ENCODE measurements around the gene ROBO1. TPM values are rescaled to one million over a fixed set of nuclear protein-coding genes. Genes with fewer than 3 reads are reported as not detected.

Gene ROBO1
- total RNA-seq, 1 donor from 2014 or later = 43.7 TPM

- TF ChIP-seq CTCF (IDR thresholded peaks at IDR 0.05) = no peak
- no peak overlapping the region for H3K27ac Mint-ChIP-seq (ENCODE audit: unreplicated experiment)
- peaks cover 5% of the 10 kb centered on the region for H3K4me1 Mint-ChIP-seq (ENCODE audit: low read depth)
- H3K4me3 Mint-ChIP-seq (ENCODE audit: unreplicated experiment) = no peak overlapping the region
- no peak for DNase-seq (ENCODE audit: low spot score)
- H3K9me3 Mint-ChIP-seq (ENCODE audit: low read depth) = no peaks in the 10 kb centered on the region
- peaks cover 8% of the 10 kb centered on the region for H3K36me3 Mint-ChIP-seq (ENCODE audit: low read depth)
- no peaks in the 10 kb centered on the region for H3K27me3 Mint-ChIP-seq (ENCODE audit: low read depth)
Observed at GRCh38 chr3:78613421-78613879, 1154.3 kb downstream of the ROBO1 start.

GRCh38 chr3:78611278-78611677, 1156.5 kb downstream of the ROBO1 start:
- Mint-ChIP-seq H3K4me3 (ENCODE audit: unreplicated experiment) (no peak overlapping the region), H3K9me3 (ENCODE audit: low read depth) (no peaks in the 10 kb centered on the region), H3K36me3 (ENCODE audit: low read depth) (peaks cover 8% of the 10 kb centered on the region), H3K27ac (ENCODE audit: unreplicated experiment) (no peak overlapping the region), H3K27me3 (ENCODE audit: low read depth) (no peaks in the 10 kb centered on the region), H3K4me1 (ENCODE audit: low read depth) (peaks cover 5% of the 10 kb centered on the region)
- TF ChIP-seq CTCF (IDR thresholded peaks at IDR 0.05) = no peak
- DNase-seq (ENCODE audit: low spot score) = no peak

- Mint-ChIP-seq H3K4me3 (ENCODE audit: unreplicated experiment) (no peak overlapping the region), H3K27me3 (ENCODE audit: low read depth) (no peaks in the 10 kb centered on the region), H3K27ac (ENCODE audit: unreplicated experiment) (no peak overlapping the region), H3K4me1 (ENCODE audit: low read depth) (peaks cover 5% of the 10 kb centered on the region), H3K36me3 (ENCODE audit: low read depth) (peaks cover 15% of the 10 kb centered on the region), H3K9me3 (ENCODE audit: low read depth) (no peaks in the 10 kb centered on the region)
- TF ChIP-seq CTCF (IDR thresholded peaks at IDR 0.05) = no peak
- DNase-seq (ENCODE audit: low spot score) = no peak
Observed at GRCh38 chr3:78610462-78611125, 1157.2 kb downstream of the ROBO1 start.

GRCh38 chr3:78606756-78607155, 1161.0 kb downstream of the ROBO1 start:
- peaks cover 5% of the 10 kb centered on the region for H3K4me1 Mint-ChIP-seq (ENCODE audit: low read depth)
- H3K4me3 Mint-ChIP-seq (ENCODE audit: unreplicated experiment) = no peak overlapping the region
- H3K27ac Mint-ChIP-seq (ENCODE audit: unreplicated experiment) = no peak overlapping the region
- H3K36me3 Mint-ChIP-seq (ENCODE audit: low read depth) = peaks cover 18% of the 10 kb centered on the region
- H3K27me3 Mint-ChIP-seq (ENCODE audit: low read depth) = no peaks in the 10 kb centered on the region
- no peak for DNase-seq (ENCODE audit: low spot score)
- H3K9me3 Mint-ChIP-seq (ENCODE audit: low read depth) = no peaks in the 10 kb centered on the region
- TF ChIP-seq CTCF (IDR thresholded peaks at IDR 0.05) = no peak

GRCh38 chr3:78605178-78605577, 1162.6 kb downstream of the ROBO1 start:
- Mint-ChIP-seq H3K36me3 (ENCODE audit: low read depth) (peaks cover 18% of the 10 kb centered on the region), H3K27me3 (ENCODE audit: low read depth) (no peaks in the 10 kb centered on the region), H3K9me3 (ENCODE audit: low read depth) (no peaks in the 10 kb centered on the region), H3K4me1 (ENCODE audit: low read depth) (peaks cover under 1% of the 10 kb centered on the region), H3K27ac (ENCODE audit: unreplicated experiment) (no peak overlapping the region), H3K4me3 (ENCODE audit: unreplicated experiment) (no peak overlapping the region)
- no peak for TF ChIP-seq CTCF (IDR thresholded peaks at IDR 0.05)
- no peak for DNase-seq (ENCODE audit: low spot score)
